Measurements from ENCODE around the gene SLITRK3. TPM values are rescaled to one million over a fixed set of nuclear protein-coding genes. Genes with fewer than 3 reads are reported as not detected.

Gene SLITRK3, protein sequence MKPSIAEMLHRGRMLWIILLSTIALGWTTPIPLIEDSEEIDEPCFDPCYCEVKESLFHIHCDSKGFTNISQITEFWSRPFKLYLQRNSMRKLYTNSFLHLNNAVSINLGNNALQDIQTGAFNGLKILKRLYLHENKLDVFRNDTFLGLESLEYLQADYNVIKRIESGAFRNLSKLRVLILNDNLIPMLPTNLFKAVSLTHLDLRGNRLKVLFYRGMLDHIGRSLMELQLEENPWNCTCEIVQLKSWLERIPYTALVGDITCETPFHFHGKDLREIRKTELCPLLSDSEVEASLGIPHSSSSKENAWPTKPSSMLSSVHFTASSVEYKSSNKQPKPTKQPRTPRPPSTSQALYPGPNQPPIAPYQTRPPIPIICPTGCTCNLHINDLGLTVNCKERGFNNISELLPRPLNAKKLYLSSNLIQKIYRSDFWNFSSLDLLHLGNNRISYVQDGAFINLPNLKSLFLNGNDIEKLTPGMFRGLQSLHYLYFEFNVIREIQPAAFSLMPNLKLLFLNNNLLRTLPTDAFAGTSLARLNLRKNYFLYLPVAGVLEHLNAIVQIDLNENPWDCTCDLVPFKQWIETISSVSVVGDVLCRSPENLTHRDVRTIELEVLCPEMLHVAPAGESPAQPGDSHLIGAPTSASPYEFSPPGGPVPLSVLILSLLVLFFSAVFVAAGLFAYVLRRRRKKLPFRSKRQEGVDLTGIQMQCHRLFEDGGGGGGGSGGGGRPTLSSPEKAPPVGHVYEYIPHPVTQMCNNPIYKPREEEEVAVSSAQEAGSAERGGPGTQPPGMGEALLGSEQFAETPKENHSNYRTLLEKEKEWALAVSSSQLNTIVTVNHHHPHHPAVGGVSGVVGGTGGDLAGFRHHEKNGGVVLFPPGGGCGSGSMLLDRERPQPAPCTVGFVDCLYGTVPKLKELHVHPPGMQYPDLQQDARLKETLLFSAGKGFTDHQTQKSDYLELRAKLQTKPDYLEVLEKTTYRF
- total RNA-seq = 1 to 10 TPM in 2 of 4 donors, under 1 TPM in 2; 0.92 to 2.2 (median 1.2) TPM
- polyA plus RNA-seq = 0.29 TPM
- long read RNA-seq, donor 1, full-length matches to known transcripts = 1 of 3 reads
- long read RNA-seq, donor 1, partial matches to known transcripts = 0 of 3 reads
- long read RNA-seq, donor 1, other reads (novel, unspliced or antisense) = 2 of 3 reads
- long read RNA-seq, donor 2 = 0 reads
- long read RNA-seq, donor 3 = 0 reads
- long read RNA-seq, donor 4 = 0 reads

- intact Hi-C loops (cut with DNase I) = no loop called here
- ATAC-seq = peak in 1 of 2 donors; percentile 14
- Histone ChIP-seq H3K9me3 (ENCODE audit: control insufficient read depth, low read length) (no peaks in the 10 kb centered on the region), H3K27ac (ENCODE audit: low read length) (no peak within 1 kb of the TSS), H3K4me1 (ENCODE audit: control insufficient read depth, insufficient read depth, low read length) (peaks cover 5% of the 10 kb centered on the region), H3K4me3 (ENCODE audit: low read length) (peak within 1 kb of the TSS; percentile 62), H3K27me3 (ENCODE audit: control insufficient read depth, insufficient read depth) (no peaks in the 10 kb centered on the region)
- WGBS = 2% methylated on average over 43 of the region's 43 CpGs
- peak in 1 of 3 donors; percentile 33 for DNase-seq
Measured at GRCh38 chr3:165195640-165196576, at the start of gene SLITRK3. Gene SLITRK3, minus strand, starts transcription at chr3:165196384. Its CDS starts 5,554 bp downstream, at chr3:165190830.

DNA sequence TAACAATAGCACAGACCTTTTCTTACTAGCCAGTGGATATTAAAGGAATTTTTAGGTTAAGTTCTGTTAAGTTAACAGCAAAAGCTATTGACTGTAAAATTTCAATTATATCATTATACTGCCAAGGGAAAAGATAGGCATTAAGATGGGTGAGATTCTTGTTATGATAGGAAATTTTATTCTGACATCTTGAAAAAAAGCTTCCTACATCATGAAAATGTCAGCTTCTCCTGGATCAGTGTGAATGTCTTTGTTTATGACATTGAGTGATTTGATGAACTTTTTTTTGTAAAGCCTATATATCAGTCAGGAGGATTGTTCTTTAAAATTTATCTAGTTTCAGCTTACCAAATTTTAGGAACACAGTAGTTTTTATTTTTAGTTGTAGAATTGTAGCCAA is 47.4 kb upstream of the SLITRK3 start:
- ATAC-seq = no peak

DNA sequence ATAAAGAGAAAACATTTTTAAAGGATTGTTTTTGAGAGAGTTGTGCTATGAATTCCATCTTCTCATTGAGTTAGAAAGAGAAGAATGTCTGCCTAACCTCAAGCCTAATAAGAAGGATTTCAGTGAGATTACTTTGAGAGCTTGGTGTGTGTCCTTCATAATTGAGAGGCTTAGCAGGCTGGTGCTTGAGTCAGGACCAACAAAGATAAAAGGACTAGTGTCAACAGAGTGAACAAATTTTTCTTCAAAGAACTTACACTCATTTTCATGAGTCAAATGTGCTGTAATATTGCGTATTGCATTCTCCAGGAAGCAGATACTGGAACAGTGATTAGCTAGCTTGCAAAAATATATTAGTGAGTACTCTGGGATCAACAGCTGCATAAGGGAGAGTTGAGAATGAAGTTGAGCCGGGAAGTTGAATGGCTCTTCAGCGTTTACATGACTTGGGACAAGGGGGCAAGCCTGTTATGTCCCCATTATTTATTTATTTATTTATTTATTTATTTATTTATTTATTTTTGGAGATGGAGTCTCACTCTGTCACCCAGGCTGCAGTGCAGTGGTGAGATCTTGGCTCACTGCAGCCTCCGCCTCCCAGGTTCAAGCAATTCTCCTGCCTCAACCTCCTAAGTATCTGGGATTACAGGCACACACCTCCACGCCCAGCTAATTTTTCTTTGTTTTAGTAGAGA is 37.5 kb upstream of the SLITRK3 start:
- 75% methylated on average over 5 of the region's 5 CpGs for WGBS
- intact Hi-C loops (cut with DNase I) = no loop called here
- H3K27me3 ChIP-seq (ENCODE audit: control insufficient read depth, insufficient read depth) = no peaks in the 10 kb centered on the region
- no peaks in the 10 kb centered on the region for H3K4me1 ChIP-seq (ENCODE audit: control insufficient read depth, insufficient read depth, low read length)
- no peak overlapping the region for H3K4me3 ChIP-seq (ENCODE audit: low read length)
- no peak for DNase-seq
- H3K27ac ChIP-seq (ENCODE audit: low read length) = no peak overlapping the region
- no peak for ATAC-seq
- H3K9me3 ChIP-seq (ENCODE audit: control insufficient read depth, low read length) = no peaks in the 10 kb centered on the region

More for the DNA sequence above, 47.4 kb upstream of the SLITRK3 start:
- no peaks in the 10 kb centered on the region for H3K9me3 ChIP-seq (ENCODE audit: control insufficient read depth, low read length)
- DNase-seq = no peak
- H3K27ac ChIP-seq (ENCODE audit: low read length) = no peak overlapping the region
- intact Hi-C loops (cut with DNase I) = no loop called here
- H3K27me3 ChIP-seq (ENCODE audit: control insufficient read depth, insufficient read depth) = no peaks in the 10 kb centered on the region
- no peak overlapping the region for H3K4me3 ChIP-seq (ENCODE audit: low read length)
- no peaks in the 10 kb centered on the region for H3K4me1 ChIP-seq (ENCODE audit: control insufficient read depth, insufficient read depth, low read length)

DNA sequence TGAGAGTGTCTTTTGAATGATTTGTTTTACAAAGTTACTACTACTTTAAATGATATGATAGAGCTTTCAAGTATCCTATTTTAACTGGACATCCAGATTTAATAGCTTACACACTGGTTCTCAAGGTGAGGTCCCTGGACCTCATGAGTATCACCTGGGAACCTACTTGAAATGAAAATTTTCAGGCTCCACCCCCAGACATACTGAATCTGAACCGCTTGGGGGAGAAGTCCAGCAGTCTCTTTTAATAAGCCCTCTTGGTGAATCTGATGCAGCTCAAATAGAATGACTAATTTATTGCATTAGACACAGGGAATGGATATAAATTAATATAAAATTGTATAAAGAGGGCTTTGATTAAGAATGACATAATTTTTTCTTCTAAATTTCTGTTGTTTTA is 29.4 kb upstream of the SLITRK3 start:
- no peak for ATAC-seq
- WGBS = 51% methylated on average over 1 of the region's 1 CpG
- Histone ChIP-seq H3K4me1 (ENCODE audit: control insufficient read depth, insufficient read depth, low read length) (no peaks in the 10 kb centered on the region), H3K4me3 (ENCODE audit: low read length) (no peak overlapping the region), H3K27ac (ENCODE audit: low read length) (no peak overlapping the region), H3K9me3 (ENCODE audit: control insufficient read depth, low read length) (no peaks in the 10 kb centered on the region), H3K27me3 (ENCODE audit: control insufficient read depth, insufficient read depth) (no peaks in the 10 kb centered on the region)
- no peak for DNase-seq
- intact Hi-C loops (cut with DNase I) = no loop called here

DNA sequence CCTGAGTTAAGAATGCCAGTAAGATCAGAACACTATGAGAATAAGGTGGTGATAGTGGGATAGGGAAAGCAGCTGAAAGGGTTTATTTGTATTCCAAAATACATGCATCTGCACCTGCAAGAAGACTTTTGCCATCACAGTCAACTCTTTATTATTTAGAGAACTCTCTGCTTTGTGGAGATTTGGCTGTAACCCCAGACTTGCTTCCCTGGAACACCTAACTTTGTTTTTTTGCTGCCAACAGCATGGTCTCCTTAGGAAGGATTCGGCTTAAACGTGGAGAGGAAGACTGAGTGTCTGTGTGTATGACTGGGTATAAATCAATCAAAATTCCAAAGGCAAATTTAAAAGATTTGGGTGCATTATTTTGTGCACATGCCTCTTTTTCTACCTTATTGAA is 21.6 kb upstream of the SLITRK3 start:
- no peaks in the 10 kb centered on the region for H3K4me1 ChIP-seq (ENCODE audit: control insufficient read depth, insufficient read depth, low read length)
- no peak overlapping the region for H3K4me3 ChIP-seq (ENCODE audit: low read length)
- intact Hi-C loops (cut with DNase I) = no loop called here
- no peak for ATAC-seq
- no peaks in the 10 kb centered on the region for H3K27me3 ChIP-seq (ENCODE audit: control insufficient read depth, insufficient read depth)
- WGBS = 63% methylated on average over 2 of the region's 2 CpGs
- H3K27ac ChIP-seq (ENCODE audit: low read length) = no peak overlapping the region
- no peaks in the 10 kb centered on the region for H3K9me3 ChIP-seq (ENCODE audit: control insufficient read depth, low read length)
- DNase-seq = no peak

DNA sequence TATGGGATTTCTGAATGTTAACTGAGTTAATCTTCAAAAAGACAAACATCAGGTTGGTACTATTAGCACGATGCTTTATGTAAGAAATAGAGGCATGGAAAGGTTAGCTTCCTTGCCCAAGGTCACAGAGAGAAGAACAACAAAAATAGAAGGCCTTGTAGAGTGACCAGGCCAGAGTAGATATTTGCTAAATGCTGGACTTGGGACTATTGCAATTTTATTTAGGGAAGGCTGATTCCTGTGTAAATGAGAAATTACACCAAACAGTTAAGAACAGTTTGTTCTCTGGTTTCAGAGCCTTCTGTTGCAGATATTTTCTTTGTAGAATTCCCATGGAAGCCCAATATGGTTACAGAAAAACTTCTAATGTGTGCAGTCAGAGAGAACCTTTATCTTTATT is 16.4 kb upstream of the SLITRK3 start:
- WGBS = 80% methylated on average over 1 of the region's 1 CpG
- no peaks in the 10 kb centered on the region for H3K27me3 ChIP-seq (ENCODE audit: control insufficient read depth, insufficient read depth)
- H3K27ac ChIP-seq (ENCODE audit: low read length) = no peak overlapping the region
- intact Hi-C loops (cut with DNase I) = no loop called here
- no peaks in the 10 kb centered on the region for H3K4me1 ChIP-seq (ENCODE audit: control insufficient read depth, insufficient read depth, low read length)
- ATAC-seq = no peak
- no peaks in the 10 kb centered on the region for H3K9me3 ChIP-seq (ENCODE audit: control insufficient read depth, low read length)
- no peak for DNase-seq
- no peak overlapping the region for H3K4me3 ChIP-seq (ENCODE audit: low read length)

DNA sequence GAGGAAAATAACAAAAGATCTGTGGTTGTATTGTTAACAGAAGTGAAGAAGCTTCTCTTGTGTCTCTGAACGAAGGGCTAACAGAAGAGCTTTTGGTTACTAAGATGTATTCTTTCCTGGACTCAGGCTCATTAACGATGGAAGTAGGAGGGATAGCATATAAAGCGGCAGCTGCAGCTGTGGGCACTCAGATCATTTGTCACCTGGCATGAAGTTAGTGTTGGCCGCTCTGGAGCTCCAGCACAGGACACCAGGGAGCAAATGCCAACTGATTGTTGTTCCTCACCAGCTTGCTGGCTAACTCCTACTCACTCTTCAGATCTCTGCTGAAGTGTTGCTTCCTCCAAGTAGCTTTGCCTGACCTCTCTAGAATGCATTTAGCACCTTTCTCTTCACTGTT is 15.5 kb upstream of the SLITRK3 start:
- H3K4me1 ChIP-seq (ENCODE audit: control insufficient read depth, insufficient read depth, low read length) = no peaks in the 10 kb centered on the region
- no peak overlapping the region for H3K27ac ChIP-seq (ENCODE audit: low read length)
- no peak for DNase-seq
- WGBS = 82% methylated on average over 4 of the region's 4 CpGs
- intact Hi-C loops (cut with DNase I) = no loop called here
- no peak overlapping the region for H3K4me3 ChIP-seq (ENCODE audit: low read length)
- H3K9me3 ChIP-seq (ENCODE audit: control insufficient read depth, low read length) = no peaks in the 10 kb centered on the region
- no peaks in the 10 kb centered on the region for H3K27me3 ChIP-seq (ENCODE audit: control insufficient read depth, insufficient read depth)
- no peak for ATAC-seq

DNA sequence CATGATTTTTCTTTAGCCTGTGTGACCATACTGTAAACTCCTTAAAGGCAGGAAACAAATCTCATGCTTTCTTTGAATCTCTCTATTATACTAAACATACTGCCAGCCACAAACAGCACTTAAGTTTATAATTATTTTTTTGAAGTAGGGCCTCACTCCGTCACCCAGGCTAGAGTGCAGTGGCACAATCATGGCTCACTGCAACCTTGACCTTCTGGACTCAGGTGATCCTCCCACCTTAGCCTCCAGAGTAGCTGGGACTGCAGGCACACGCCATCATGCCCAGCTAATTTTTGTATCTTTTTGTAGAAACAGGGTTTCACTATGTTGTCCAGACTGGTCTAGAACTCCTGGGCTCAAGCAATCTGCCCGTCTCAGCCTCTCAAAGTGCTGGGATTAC is 14.5 kb upstream of the SLITRK3 start:
- Histone ChIP-seq H3K27ac (ENCODE audit: low read length) (no peak overlapping the region), H3K4me1 (ENCODE audit: control insufficient read depth, insufficient read depth, low read length) (no peaks in the 10 kb centered on the region), H3K9me3 (ENCODE audit: control insufficient read depth, low read length) (no peaks in the 10 kb centered on the region), H3K27me3 (ENCODE audit: control insufficient read depth, insufficient read depth) (no peaks in the 10 kb centered on the region), H3K4me3 (ENCODE audit: low read length) (no peak overlapping the region)
- ATAC-seq = no peak
- intact Hi-C loops (cut with DNase I) = no loop called here
- DNase-seq = no peak
- WGBS = 85% methylated on average over 3 of the region's 3 CpGs

GRCh38 chr3:165210132-165210531 is 13.9 kb upstream of the SLITRK3 start:
- no peak for ATAC-seq
- Histone ChIP-seq H3K4me1 (ENCODE audit: control insufficient read depth, insufficient read depth, low read length) (no peaks in the 10 kb centered on the region), H3K27ac (ENCODE audit: low read length) (no peak overlapping the region), H3K4me3 (ENCODE audit: low read length) (no peak overlapping the region), H3K9me3 (ENCODE audit: control insufficient read depth, low read length) (no peaks in the 10 kb centered on the region), H3K27me3 (ENCODE audit: control insufficient read depth, insufficient read depth) (no peaks in the 10 kb centered on the region)
- intact Hi-C loops (cut with DNase I) = no loop called here
- DNase-seq = no peak
